WTC11 (cell line): Measurements from ENCODE around the gene SPDYE5.
"Not testable (repeated sequence)": the region's sequence is repeated elsewhere in the genome, so short reads cannot be mapped to it uniquely, and the experiment has no call there.

ENCODE experiments used
- AFF4 ChIP-seq: sonication (generic); formaldehyde crosslinking; IDR thresholded peaks from 2 replicates; pipeline ENCODE4 v1.8.1; 2023; ENCODE audit warnings: mild to moderate bottlenecking, missing genetic modification reagents, borderline replicate concordance
- ARID4B ChIP-seq: sonication (generic); formaldehyde crosslinking; IDR thresholded peaks from 2 replicates; pipeline ENCODE4 v1.8.0; 2023; ENCODE audit warnings: missing genetic modification reagents, mild to moderate bottlenecking, borderline replicate concordance
- ATF1 ChIP-seq: sonication (generic); formaldehyde crosslinking; IDR thresholded peaks from 2 replicates; pipeline ENCODE4 v1.8.1; 2023; ENCODE audit warnings: mild to moderate bottlenecking, moderate library complexity, missing genetic modification reagents
- ATF2 ChIP-seq: sonication (generic); formaldehyde crosslinking; IDR thresholded peaks from 2 replicates; pipeline ENCODE4 v1.8.1; 2022; ENCODE audit warnings: low read depth, missing genetic modification reagents, borderline replicate concordance
- ATF3 ChIP-seq: sonication (generic); formaldehyde crosslinking; conservative IDR thresholded peaks from 2 replicates; pipeline ENCODE4 v1.8.1; 2022; ENCODE audit warnings: mild to moderate bottlenecking, missing genetic modification reagents
- CTCF ChIP-seq: fragments of 200-600 bp; IDR thresholded peaks from 2 replicates; pipeline ENCODE4 v1.8.0; 2022; ENCODE audit warnings: antibody characterized with exemption
- IRF1 ChIP-seq: sonication (generic); formaldehyde crosslinking; IDR thresholded peaks from 2 replicates; pipeline ENCODE4 v1.8.0; 2023; ENCODE audit warnings: missing genetic modification reagents
- JUN ChIP-seq: sonication (generic); formaldehyde crosslinking; IDR thresholded peaks from 2 replicates; pipeline ENCODE4 v1.8.0; 2023; ENCODE audit warnings: mild to moderate bottlenecking, missing genetic modification reagents
- NR3C1 ChIP-seq: sonication (generic); formaldehyde crosslinking; conservative IDR thresholded peaks from 2 replicates; pipeline ENCODE4 v1.8.1; 2023; ENCODE audit warnings: low read depth, mild to moderate bottlenecking, missing genetic modification reagents
- TCF7 ChIP-seq: sonication (generic); formaldehyde crosslinking; IDR thresholded peaks from 2 replicates; pipeline ENCODE4 v1.8.0; 2022; ENCODE audit warnings: mild to moderate bottlenecking, low read depth, missing genetic modification reagents, moderate library complexity
- ZNF317 ChIP-seq: sonication (generic); formaldehyde crosslinking; IDR thresholded peaks from 2 replicates; pipeline ENCODE4 v1.8.1; 2023; ENCODE audit warnings: low read depth, mild to moderate bottlenecking, moderate library complexity, missing genetic modification reagents, borderline replicate concordance
- ZNF396 ChIP-seq: fragments of 250-450 bp; sonication (Bioruptor Pico); IDR thresholded peaks from 2 replicates; pipeline ENCODE4 v1.8.0; 2021; ENCODE audit warnings: mild to moderate bottlenecking, moderate library complexity, borderline replicate concordance

- not testable (repeated sequence) for TF ChIP-seq CTCF; JUN (CRISPR knock-in tag); IRF1 (CRISPR knock-in tag); ATF1 (CRISPR knock-in tag); NR3C1 (CRISPR knock-in tag); ARID4B; ATF3 (CRISPR knock-in tag); ZNF396 (CRISPR knock-in tag); AFF4 (CRISPR knock-in tag); ZNF317; TCF7 (CRISPR knock-in tag); ATF2
These were observed 29.6 kb downstream of the SPDYE5 start for GRCh38 chr7:75521727-75522126.
